Measurements from ENCODE around the gene TSPYL2.

The TSPYL2 gene

GRCh38 chrX:53080628-53081580 lies 1.3 kb upstream of the TSPYL2 start:
- DNase-seq (ENCODE audit: low spot score) = no peak

GRCh38 chrX:53082773-53083616 lies 828 bp downstream of the TSPYL2 start:
- no peak for DNase-seq (ENCODE audit: low spot score)

GRCh38 chrX:53084043-53084570 lies 1.9 kb downstream of the TSPYL2 start:
- no peak for DNase-seq (ENCODE audit: low spot score)

- DNase-seq (ENCODE audit: low spot score) = no peak
Measured at GRCh38 chrX:53084863-53085262, 2.7 kb downstream of the TSPYL2 start.

- DNase-seq (ENCODE audit: low spot score) = no peak
Measured at GRCh38 chrX:53085661-53086229, 3.6 kb downstream of the TSPYL2 start.

- no peak for DNase-seq (ENCODE audit: low spot score)
Measured at GRCh38 chrX:53086464-53086863, 4.3 kb downstream of the TSPYL2 start.

- DNase-seq (ENCODE audit: low spot score) = no peak
Measured at GRCh38 chrX:53087388-53087831, 5.2 kb downstream of the TSPYL2 start.

GRCh38 chrX:53088136-53088974 lies 6.2 kb downstream of the TSPYL2 start:
- DNase-seq (ENCODE audit: low spot score) = peak; percentile 79

- no peak for DNase-seq (ENCODE audit: low spot score)
Measured at GRCh38 chrX:53089224-53089842, 7.2 kb downstream of the TSPYL2 start.

- DNase-seq (ENCODE audit: low spot score) = no peak
Measured at GRCh38 chrX:53089925-53090324, 7.8 kb downstream of the TSPYL2 start.

GRCh38 chrX:53091354-53091753 lies 9.2 kb downstream of the TSPYL2 start:
- no peak for DNase-seq (ENCODE audit: low spot score)

- DNase-seq (ENCODE audit: low spot score) = peak; percentile 78
Measured at GRCh38 chrX:53093177-53093655, 11.0 kb downstream of the TSPYL2 start.

- peak; percentile 87 for DNase-seq (ENCODE audit: low spot score)
Measured at GRCh38 chrX:53093748-53094581, 11.8 kb downstream of the TSPYL2 start, which contains the start of gene KANTR. Gene KANTR (plus strand): TSS chrX:53094142. CDS start chrX:53124273, 30,131 bp downstream.

GRCh38 chrX:53094582-53094905 lies 12.4 kb downstream of the TSPYL2 start:
- DNase-seq (ENCODE audit: low spot score) = no peak

GRCh38 chrX:53095796-53096195 lies 13.6 kb downstream of the TSPYL2 start:
- DNase-seq (ENCODE audit: low spot score) = no peak

- no peak for DNase-seq (ENCODE audit: low spot score)
Measured at GRCh38 chrX:53114864-53115549, 32.8 kb downstream of the TSPYL2 start.

GRCh38 chrX:53115550-53115874 lies 33.3 kb downstream of the TSPYL2 start:
- DNase-seq (ENCODE audit: low spot score) = no peak

- no peak for DNase-seq (ENCODE audit: low spot score)
Measured at GRCh38 chrX:53116101-53116500, 33.9 kb downstream of the TSPYL2 start.

- no peak for DNase-seq (ENCODE audit: low spot score)
Measured at GRCh38 chrX:53122013-53122412, 39.8 kb downstream of the TSPYL2 start.

All from left forelimb (tissue), 1 donor.